ENCODE measurements around the gene ITGB5. TPM values are rescaled to one million over a fixed set of nuclear protein-coding genes. Genes with fewer than 3 reads are reported as not detected.

ITGB5 gene
- total RNA-seq, 1 experiment from 2014 or later: 225 TPM

GRCh38 chr3:124826703-124827102 lies 60.5 kb downstream of the ITGB5 start:
- no peak for DNase-seq
- no peak overlapping the region for H3K4me3 Mint-ChIP-seq (ENCODE audit: low read depth, unreplicated experiment)
- CTCF ChIA-PET: no interaction called here
- H3K27me3 Mint-ChIP-seq (ENCODE audit: unreplicated experiment): no peaks in the 10 kb centered on the region
- no peak overlapping the region for H3K27ac Mint-ChIP-seq (ENCODE audit: unreplicated experiment)
- BruUV-seq (replicated peaks): no TSS peak
- H3K36me3 Mint-ChIP-seq (ENCODE audit: insufficient read depth, unreplicated experiment): peaks cover 14% of the 10 kb centered on the region
- intact Hi-C loops (cut with micrococcal nuclease; ENCODE audit: unreplicated experiment): no loop called here
- H3K4me1 Mint-ChIP-seq (ENCODE audit: low read depth, unreplicated experiment): peaks cover 21% of the 10 kb centered on the region
- no peaks in the 10 kb centered on the region for H3K9me3 Mint-ChIP-seq (ENCODE audit: low read depth, unreplicated experiment)
- TF ChIP-seq CTCF (IDR thresholded peaks at IDR 0.05; ENCODE audit: unreplicated experiment): no peak

- no TSS peak for BruUV-seq (replicated peaks)
- Mint-ChIP-seq H3K36me3 (ENCODE audit: insufficient read depth, unreplicated experiment) (peaks cover 12% of the 10 kb centered on the region), H3K9me3 (ENCODE audit: low read depth, unreplicated experiment) (no peaks in the 10 kb centered on the region), H3K27me3 (ENCODE audit: unreplicated experiment) (no peaks in the 10 kb centered on the region), H3K4me1 (ENCODE audit: low read depth, unreplicated experiment) (peaks cover 17% of the 10 kb centered on the region), H3K4me3 (ENCODE audit: low read depth, unreplicated experiment) (no peak overlapping the region), H3K27ac (ENCODE audit: unreplicated experiment) (no peak overlapping the region)
- intact Hi-C loops (cut with micrococcal nuclease; ENCODE audit: unreplicated experiment): no loop called here
- no peak for TF ChIP-seq CTCF (IDR thresholded peaks at IDR 0.05; ENCODE audit: unreplicated experiment)
- CTCF ChIA-PET: interaction anchor here (0.7 to 1.0 kb wide), 3 partner anchors 9 to 36 kb away, joined by 3 read pairs; no protein-coding TSS in a partner anchor
- DNase-seq: no peak
Measured at GRCh38 chr3:124824286-124824915, 62.8 kb downstream of the ITGB5 start.

- Mint-ChIP-seq H3K27ac (ENCODE audit: unreplicated experiment) (no peak overlapping the region), H3K27me3 (ENCODE audit: unreplicated experiment) (no peaks in the 10 kb centered on the region), H3K4me3 (ENCODE audit: low read depth, unreplicated experiment) (no peak overlapping the region), H3K36me3 (ENCODE audit: insufficient read depth, unreplicated experiment) (peaks cover 18% of the 10 kb centered on the region), H3K9me3 (ENCODE audit: low read depth, unreplicated experiment) (no peaks in the 10 kb centered on the region), H3K4me1 (ENCODE audit: low read depth, unreplicated experiment) (peaks cover 23% of the 10 kb centered on the region)
- CTCF ChIA-PET: interaction anchor here (1.0 kb wide), 2 partner anchors 12 to 36 kb away, joined by 3 read pairs; no protein-coding TSS in a partner anchor
- no peak for TF ChIP-seq CTCF (IDR thresholded peaks at IDR 0.05; ENCODE audit: unreplicated experiment)
- no peak for DNase-seq
- BruUV-seq (replicated peaks): no TSS peak
- intact Hi-C loops (cut with micrococcal nuclease; ENCODE audit: unreplicated experiment): no loop called here
Measured at GRCh38 chr3:124823648-124824047, 63.5 kb downstream of the ITGB5 start.

GRCh38 chr3:124823206-124823605 lies 64.0 kb downstream of the ITGB5 start:
- BruUV-seq (replicated peaks): no TSS peak
- no peaks in the 10 kb centered on the region for H3K27me3 Mint-ChIP-seq (ENCODE audit: unreplicated experiment)
- no peak overlapping the region for H3K4me3 Mint-ChIP-seq (ENCODE audit: low read depth, unreplicated experiment)
- intact Hi-C loops (cut with micrococcal nuclease; ENCODE audit: unreplicated experiment): no loop called here
- DNase-seq: no peak
- no peaks in the 10 kb centered on the region for H3K9me3 Mint-ChIP-seq (ENCODE audit: low read depth, unreplicated experiment)
- no peak overlapping the region for H3K27ac Mint-ChIP-seq (ENCODE audit: unreplicated experiment)
- CTCF ChIA-PET: no interaction called here
- no peak for TF ChIP-seq CTCF (IDR thresholded peaks at IDR 0.05; ENCODE audit: unreplicated experiment)
- H3K4me1 Mint-ChIP-seq (ENCODE audit: low read depth, unreplicated experiment): peaks cover 27% of the 10 kb centered on the region
- peaks cover 22% of the 10 kb centered on the region for H3K36me3 Mint-ChIP-seq (ENCODE audit: insufficient read depth, unreplicated experiment)

Data from Calu3 (cell line).